HCT116 (cell line): ENCODE data around the gene SULT2B1.

Experiments
- CTCF ChIP-seq, 3 experiments: fragments of 200-600 bp in 1 of 3; sonication (generic) in 1 of 3; IDR thresholded peaks in 2 of 3; conservative IDR thresholded peaks in 1 of 3; 2 replicates each; pipeline ENCODE4 v1.5.1; 2012 to 2017; ENCODE audit warnings: low read depth in 2 of 3, low read length in 2 of 3, antibody characterized with exemption in 1 of 3, borderline replicate concordance in 1 of 3, control low read depth in 1 of 3, mild to moderate bottlenecking in 1 of 3, mixed read lengths in 1 of 3, mixed run types in 1 of 3, moderate library complexity in 1 of 3; ENCODE audit not compliant: insufficient read depth in 1 of 3
- POLR2A ChIP-seq: IDR thresholded peaks from 2 replicates; pipeline ENCODE4 v1.7.0; 2011; ENCODE audit warnings: borderline replicate concordance; ENCODE audit not compliant: insufficient read depth, insufficient read length; ENCODE audit errors: extremely low read depth
- POLR2AphosphoS5 ChIP-seq: IDR thresholded peaks from 2 replicates; pipeline ENCODE4 v1.6.1; 2011; ENCODE audit warnings: mild to moderate bottlenecking, low read depth, low read length, moderate library complexity
- REST ChIP-seq: IDR thresholded peaks from 2 replicates; pipeline ENCODE4 v1.6.1; 2012; ENCODE audit warnings: low read depth
- SP1 ChIP-seq: IDR thresholded peaks from 2 replicates; pipeline ENCODE4 v1.6.1; 2012; ENCODE audit warnings: low read depth
- ZFX ChIP-seq: fragments of 450-650 bp; IDR thresholded peaks from 2 replicates; pipeline ENCODE4 v1.6.1; 2017

- TF ChIP-seq SP1 (peak; percentile 79), POLR2A (no peak), CTCF (IDR thresholded peaks at IDR 0.05 in 2 of 3, conservative IDR thresholded peaks at IDR 0.05 in 1 of 3; ENCODE audit: borderline replicate concordance in 1 of 3, insufficient read depth in 1 of 3, low read depth in 2 of 3, low read length in 2 of 3) (no peak), REST (no peak), POLR2AphosphoS5 (peak; percentile 26; the same call in 1 of the 2 replicates), ZFX (no peak)
Measured at GRCh38 chr19:48624067-48624594, 72.2 kb downstream of the SULT2B1 start.
